ENCODE data around the gene RIOK1.
"Not testable (repeated sequence)": the region's sequence is repeated elsewhere in the genome, so short reads cannot be mapped to it uniquely, and the experiment has no call there.

Gene RIOK1

DNA sequence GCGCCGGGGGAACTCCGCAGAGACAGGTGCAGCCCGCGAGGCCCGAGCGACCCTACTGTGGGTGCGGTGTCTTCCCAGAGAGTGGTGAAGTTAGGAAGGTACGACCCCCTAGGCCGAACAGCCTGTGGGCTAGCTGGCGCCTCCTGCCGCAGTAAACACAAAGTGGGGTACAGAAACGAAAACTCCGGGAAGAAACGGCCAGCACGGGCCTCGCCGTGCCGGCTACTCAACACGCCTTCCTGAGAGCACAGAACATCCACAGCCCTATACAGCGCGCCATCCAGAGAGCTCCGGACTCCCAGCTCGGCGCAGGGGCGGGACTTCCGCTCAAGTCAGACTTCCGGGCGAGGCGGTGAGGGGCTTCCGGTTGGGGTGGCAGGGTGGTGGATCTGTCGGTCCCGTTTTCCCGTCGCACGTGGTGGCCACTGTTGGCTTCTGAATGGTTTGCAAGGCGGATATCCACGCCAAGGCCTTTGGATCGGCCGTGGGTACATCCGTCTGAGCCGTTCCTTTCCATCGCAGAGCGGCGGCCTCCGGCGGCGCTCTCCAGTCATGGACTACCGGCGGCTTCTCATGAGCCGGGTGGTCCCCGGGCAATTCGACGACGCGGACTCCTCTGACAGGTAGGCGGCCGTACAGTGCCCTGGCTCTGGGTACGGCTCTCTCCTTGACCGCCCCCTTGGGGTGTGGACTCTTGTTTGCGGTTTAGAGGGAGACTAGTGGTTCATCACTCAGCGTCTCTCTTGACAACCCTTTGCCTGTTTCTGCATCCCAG lies at the start of gene RIOK1, which contains the start of gene CAGE1:
Gene RIOK1, plus strand, starts transcription at position 358 of the 775 bp plus-strand sequence. Its CDS starts 195 bp downstream, at position 553.
Gene CAGE1, minus strand, starts transcription at position 292 of the 775 bp plus-strand sequence. CDS start 2,569 bp downstream, outside the sequence.
- DNase-seq, result no peak

DNA sequence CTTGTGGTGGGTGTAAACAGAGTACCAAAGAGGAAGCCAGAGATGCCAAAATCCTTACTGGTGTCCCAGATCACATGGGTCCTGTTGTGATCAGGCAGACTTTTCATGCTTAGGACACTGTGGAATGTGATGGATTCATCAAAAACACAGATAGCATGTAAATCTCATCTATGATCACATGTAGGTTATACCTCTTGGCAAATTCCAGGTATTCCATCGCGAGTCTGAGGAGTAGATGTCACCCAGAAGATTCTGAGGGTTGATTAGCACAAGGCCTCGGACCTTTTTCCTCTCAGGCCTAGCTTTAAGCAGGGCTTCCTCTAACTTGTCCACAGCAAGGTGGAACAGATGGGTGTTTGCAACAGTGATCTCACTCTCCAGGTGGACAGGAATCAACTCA lies 48.3 kb upstream of the RIOK1 start:
- no peak for DNase-seq

DNA sequence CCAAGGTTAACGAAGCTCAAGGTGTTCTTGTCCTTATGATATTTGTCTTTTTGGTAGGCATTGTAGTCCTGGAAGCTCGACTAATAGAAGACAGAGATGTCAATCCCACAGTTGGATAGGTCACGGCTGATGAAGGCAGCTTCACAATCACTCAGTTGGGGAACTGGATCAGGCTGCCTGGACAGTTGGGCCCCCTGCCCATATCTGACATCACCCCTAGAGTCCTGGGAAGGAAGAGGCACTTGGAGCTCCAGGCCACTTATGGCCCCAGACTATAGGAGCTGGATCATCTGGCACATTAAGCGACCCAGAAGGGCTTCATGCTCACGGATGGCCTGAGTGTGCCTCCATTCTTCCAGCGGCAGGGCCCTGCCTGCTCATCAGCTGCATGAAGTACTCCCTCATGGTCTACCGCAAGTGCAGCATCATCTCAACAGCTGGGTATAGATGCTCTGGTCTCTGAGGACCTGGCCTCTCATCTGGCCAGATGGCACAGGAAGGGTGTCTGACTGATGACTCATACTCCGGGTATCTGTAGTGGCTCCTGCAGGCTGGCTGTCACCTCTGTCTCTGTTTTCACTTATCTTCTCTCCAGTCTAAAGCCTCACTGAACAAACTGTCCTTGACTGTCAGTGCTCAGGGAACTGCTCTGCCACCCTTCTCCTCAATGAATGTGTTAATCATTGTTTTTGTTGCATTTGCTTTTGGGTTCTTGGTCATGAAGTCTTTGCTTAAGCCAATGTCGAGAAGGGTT lies 47.4 kb upstream of the RIOK1 start:
- DNase-seq, result no peak

DNA sequence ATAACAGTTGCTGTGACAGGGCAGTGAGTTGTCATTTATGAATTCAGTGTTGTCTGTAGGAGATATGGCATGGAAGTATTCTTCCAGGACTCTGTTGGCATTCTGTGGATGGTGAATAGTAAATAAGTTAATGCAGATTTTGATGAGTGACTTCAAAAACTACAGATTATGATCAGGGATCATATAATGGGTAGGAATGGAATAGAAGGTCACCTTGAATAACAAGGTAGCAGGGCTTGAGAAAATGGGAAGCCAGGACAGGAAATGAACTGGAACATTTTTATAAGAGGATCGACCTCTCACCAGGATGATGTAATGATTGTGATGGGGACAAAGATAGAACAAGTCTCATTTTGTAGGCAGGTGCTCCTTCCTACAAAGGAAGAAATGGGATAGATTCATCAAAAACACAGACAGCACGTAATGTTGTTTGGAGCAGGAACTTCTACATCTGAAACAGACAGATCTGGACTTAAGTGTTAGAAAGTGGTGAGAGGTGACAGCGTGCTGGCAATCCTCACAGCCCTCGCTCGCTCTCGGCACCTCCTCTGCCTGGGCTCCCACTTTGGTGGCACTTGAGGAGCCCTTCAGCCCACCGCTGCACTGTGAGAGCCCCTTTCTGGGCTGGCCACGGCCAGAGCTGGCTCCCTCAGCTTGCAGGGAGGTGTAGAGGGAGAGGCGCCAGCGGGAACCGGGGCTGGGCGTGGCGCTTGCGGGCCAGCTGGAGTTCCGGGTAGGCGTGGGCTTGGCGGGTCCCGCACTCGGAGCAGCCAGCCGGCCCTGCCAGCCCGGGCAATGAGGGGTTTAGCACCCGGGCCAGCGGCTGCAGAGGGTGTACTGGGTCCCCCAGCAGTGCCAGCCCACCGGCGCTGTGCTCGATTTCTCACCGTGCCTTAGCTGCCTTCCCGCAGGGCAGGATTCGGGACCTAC lies 45.8 kb upstream of the RIOK1 start:
- no peak for DNase-seq

DNA sequence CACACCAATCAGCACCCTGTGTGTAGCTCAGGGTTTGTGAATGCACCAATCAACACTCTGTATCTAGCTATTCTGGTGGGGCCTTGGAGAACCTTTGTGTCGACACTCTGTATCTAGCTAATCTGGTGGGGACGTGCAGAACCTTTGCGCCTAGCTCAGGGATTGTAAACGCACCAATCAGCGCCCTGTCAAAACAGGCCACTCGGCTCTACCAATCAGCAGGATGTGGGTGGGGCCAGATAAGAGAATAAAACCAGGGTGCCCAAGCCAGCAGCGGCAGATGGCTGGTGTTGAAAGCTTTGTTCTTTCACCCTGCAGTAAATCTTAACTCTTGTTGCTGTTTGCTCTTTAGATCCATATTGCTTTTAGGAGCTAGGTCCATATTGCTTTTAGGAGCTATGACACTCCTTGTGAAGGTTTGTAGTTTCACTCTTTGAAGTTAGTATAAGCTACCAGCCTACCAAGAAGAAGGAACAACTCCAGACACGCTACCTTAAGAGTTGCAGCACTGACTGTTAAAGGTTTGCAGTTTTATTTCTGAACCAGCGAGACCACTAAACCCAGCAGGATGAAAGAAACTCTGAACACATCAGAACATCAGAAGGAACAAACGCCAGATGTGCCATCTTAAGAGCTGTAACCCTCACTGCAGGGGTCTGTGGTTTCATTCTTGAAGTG lies 44.7 kb upstream of the RIOK1 start:
- DNase-seq, result not testable (repeated sequence)

DNA sequence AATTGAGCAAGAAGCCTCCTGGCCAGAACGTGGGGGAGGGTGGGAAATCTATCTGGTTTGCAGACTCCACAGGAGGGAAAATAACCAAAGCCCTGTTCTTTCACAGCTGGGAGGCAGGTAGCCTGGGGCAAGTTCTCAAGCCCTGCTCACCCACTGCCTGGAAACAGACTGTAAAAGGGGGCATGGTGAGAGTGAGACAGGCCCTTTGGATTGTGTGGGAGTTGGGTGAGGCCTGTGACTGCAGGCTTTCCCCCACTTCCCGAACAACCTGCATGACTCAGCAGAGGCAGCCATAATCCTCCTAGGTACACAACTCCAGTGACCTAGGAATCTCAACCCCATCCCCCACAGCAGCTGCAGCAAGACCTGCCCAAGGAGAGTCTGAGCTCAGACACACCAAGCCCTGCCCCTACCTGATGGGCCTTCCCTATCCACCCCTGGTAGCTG lies 42.0 kb upstream of the RIOK1 start:
- not testable (repeated sequence) for DNase-seq

DNA sequence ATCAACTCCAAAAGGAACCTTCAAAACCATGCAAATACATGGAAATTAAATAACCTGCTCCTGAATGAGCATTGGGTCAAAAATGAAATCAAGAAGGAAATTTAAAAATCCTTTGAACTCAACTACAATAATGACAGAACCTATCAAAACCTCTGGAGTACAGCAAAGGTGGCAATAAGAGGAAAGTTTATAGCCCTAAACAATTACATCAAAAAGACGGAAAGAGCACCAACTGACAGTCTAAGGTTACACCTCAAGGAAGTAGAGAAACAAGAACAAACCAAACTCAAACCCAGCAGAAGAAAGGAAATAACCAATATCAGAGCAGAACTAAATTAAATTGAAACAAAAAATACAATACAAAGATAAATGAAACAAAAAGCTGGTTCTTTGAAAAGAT lies 39.0 kb upstream of the RIOK1 start:
- DNase-seq, result not testable (repeated sequence)

DNA sequence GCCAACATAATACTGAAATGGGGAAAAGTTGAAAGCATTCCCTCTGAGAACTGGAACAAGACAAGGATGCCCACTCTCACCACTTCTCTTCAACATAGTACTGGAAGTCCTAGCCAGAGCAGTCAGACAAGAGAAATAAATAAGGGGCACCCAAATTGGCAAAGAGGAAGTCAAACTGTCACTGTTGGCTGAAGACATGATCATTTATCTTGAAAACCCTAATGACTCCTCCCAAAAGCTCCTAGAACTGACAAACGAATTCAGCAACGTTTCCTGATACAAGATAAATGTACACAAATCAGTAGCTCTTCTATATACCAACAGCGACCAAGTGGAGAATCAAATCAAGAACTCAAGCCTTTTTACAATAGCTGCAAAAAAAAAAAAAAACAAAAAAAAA lies 37.7 kb upstream of the RIOK1 start:
- DNase-seq, result not testable (repeated sequence)

DNA sequence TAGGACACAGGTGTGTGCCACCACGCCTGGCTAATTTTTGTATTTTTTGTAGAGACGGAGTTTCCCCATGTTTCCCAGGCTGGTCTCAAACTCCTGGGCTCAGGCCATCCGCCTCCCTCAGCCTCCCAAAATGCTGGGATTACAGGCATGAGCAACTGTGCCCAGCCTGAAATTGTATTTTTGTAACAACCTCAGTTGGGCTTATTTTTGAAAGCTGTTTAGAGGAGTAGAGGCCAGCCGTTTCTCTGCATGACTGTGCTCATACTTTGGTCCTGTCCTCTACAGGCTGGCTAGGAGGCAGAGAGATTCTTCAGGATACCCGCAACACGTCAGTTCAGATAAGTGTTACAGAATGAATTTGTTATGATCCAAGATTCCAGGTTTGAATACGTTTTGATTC lies 22.2 kb upstream of the RIOK1 start:
- DNase-seq, result no peak

DNA sequence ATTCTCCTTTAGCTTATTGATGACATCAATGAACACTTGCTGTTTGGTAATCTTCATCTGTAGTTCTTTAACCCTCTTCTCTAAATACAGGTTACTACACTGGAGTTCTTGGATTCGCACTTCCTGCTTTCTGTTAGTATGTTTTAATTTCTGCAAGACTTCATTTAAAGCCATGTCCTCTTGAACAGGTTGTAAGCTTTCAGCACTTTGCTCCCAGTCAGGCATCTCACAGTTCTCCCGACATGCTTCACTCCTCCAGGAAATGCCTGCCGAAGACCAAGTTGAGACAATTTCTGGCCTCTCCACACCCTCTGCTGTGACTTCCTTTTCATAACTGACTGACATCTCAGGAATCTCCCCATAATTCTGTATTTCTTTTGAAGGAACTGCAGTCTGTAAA lies 15.9 kb upstream of the RIOK1 start:
- DNase-seq, result no peak

DNA sequence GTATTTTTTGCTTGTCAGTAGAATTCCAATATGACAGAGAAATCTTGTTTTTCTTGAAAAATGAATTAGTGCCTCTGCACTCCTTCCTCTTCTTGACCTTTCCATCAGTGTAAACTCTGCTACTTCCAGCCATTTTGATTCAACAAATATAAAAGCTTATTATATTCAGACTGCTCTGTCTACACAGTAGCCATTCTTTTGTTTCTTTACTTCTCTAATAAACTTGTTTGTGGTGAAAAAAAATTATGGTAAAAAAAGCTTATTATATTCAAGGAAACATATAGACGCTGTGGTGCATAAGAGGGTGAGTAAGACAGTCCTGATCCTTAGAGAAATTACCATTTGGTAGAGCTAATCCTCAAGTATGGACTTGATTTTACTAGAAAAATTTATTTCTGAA lies 11.6 kb upstream of the RIOK1 start:
- no peak for DNase-seq

DNA sequence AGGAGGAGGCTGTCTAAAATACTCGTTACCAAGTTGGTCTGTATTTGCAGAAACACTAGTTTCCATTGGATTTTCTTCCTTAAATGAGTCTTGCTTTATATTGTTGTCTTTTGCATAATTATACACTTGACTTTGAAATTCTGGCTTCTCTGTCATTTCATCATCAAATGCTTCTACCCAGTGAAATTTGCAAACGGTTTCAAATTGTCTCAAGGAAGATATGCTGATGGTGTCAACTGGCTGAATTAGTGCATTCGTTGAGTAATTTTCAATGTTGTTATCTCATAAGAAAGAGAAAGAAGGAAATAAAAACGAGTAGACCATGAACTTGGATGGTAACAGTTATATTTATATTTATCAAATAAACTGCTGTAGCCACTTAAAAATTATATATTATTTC lies 10.9 kb upstream of the RIOK1 start:
- DNase-seq, result no peak

DNA sequence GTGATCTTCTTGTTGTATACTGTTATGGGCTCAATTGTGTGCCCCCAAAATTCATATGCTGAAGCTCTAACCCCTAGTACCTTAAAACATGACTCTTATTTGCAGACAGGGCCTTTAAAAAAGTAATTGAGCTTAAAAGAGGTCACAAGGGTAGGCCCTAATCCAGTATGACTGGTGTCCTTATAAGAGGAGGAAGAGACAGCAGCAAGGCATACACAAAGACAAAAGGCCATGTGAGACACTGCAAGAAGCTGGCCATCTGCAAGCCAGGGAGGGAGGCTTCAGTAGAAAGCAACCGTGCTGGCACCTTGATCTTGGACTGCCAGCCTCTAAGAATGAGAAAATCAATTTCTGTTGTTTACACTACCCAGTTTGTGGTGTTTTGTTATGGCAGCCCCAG lies 8.5 kb upstream of the RIOK1 start:
- no peak for DNase-seq

DNA sequence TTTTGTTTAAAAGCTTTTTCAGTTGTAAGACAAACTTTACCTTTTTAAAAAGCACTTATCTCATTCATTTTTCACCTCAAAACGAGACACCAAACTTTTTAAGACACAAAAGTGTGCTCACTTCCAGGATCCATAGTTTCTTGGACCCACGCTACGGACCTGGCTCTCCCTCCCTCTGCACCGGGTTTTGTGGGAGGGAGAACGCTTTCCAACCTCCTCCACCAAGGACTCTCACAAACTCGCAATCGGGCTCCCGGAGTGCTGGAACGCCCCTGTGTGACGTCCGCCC lies 502 bp upstream of the RIOK1 start:
- DNase-seq, result no peak

DNA sequence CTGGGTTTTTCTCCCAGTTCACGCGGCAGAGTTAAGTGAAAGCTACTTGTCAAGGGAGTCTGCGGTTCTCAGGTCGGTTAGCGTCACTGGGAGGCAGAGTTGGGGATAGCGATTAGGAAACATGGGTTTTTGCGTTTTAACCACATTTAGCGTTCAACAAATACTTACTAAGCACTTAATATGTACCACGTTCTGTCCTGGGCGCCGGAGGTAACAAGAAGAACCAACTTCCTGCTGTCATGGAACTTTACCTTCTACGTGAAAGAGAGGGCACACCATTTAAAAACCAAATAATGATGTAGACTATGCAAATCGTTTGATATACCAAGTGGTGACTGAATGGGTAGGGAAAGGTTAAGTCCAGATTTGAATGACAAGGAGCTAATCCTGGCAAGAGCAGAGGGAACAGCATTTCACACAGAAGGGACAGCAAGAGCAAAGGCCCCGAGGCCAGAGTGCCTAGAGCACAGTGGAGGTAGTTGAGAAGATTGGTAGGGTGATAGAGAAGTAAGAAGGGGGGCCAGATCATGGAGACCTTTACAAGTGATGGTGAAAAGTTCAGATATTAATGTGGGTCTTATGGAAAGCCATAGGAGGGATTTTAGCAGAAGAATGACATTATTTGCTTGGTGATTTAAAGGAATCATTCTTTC lies 744 bp downstream of the RIOK1 start:
- DNase-seq, result no peak

DNA sequence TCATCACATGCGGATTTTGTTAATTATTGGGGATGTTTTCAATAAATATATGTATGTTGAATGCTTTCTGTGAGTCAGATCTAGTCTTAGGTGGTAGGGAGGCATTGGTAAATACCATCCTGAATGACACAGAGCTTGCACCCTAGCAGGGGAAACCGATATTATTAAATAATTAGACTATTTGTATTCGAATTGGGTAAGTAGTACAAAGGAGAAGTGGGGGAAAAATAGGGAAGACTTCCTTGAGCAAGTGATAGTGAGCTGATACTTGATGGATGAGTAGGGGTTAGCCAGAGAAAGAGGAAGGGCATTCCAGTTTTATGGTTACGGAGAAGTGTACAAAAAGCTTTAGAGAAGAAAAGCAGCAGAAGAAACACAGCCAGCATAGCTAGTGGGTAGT lies 1.5 kb downstream of the RIOK1 start:
- DNase-seq, result no peak

DNA sequence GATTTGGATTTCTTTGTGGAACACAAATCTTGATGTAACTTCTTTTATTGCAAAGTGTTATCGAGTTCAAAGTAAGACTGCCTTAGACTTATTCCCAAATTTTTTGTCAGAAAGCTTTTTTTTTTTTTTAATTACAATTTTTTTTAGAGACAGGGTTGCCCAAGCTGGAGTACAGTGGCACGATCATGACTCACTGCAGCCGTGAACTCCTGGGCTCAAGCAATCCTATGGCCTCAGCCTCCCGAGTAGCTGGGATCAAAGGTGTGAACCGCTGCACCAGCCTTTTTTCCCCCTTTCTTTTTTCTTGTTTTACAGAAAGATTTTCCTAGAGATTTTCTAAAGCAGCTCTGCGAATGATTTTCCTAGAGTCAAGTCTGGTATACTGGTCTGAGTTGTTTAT lies 2.8 kb downstream of the RIOK1 start:
- no peak for DNase-seq

DNA sequence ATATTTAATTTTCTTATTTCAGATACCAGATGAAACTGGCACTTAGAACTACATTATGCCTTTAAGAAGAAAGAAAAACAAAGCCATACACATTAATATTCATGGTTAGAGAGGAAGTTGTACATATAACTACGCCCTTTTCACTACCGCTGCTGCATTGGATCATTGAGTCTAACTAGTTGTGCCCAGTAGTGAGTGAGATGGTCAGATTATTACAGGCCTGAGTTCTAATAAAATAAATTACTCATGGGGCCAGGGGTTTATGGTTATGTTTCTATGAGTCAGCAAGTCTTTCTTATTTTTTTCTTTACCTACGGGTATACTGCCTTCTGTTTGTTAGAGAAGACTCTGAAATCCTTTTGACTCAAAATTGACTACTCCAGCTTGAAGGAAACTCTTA lies 11.5 kb downstream of the RIOK1 start:
- DNase-seq, result no peak

DNA sequence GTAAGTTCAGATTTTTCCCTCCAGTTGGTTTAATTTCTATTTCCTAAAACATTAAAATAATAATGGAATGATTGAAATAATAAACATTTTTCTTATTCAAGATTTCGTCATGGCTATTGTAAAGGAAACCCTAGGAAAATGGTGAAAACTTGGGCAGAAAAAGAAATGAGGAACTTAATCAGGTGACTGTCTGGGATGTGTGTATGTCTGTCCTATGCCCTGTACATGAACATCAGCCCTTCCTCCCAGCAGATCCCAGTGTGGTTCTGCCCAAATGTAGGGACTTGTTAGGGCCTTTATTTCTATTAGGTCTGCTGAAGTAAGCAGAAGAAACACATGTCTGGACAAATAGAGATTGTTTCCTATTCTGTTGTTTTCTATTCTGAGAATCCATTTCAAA lies 13.1 kb downstream of the RIOK1 start:
- no peak for DNase-seq

DNA sequence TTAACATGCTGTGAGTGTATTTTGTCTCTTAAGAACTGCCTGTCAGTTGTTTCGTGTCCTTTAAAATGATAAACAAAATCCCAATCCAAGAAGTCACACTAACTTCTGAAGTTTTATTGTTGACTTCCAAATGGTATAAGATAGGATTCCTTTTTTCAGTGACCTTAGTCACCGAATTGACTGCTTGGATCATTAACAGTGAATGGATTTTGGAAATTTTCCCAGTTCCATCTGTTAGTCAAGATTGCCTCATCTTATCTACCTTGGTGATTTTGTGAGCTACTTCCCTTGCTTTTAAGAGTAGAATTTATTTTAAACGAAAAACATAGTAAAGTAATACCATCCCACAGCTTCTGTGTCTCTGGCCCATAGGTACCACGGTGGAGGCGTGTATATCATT lies 14.9 kb downstream of the RIOK1 start:
- DNase-seq, result no peak

DNA sequence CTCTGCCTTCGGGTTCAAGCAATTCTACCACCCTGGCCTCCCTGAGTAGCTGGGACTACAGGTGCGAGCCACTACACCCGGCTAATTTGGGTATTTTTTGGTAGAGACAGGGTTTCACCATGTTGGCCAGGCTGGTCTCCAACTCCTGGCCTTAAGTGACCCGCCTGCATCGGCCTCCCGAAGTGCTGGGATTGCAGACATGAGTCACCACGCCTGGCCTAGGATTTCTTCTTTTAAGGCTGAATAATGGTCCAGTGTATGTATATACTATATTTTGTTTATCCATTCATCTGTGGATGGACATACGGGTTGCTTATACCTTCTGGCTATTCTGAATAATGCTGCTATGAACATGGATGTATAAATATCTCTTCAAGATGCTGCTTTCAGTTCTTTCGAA lies 17.1 kb downstream of the RIOK1 start:
- DNase-seq, result no peak

DNA sequence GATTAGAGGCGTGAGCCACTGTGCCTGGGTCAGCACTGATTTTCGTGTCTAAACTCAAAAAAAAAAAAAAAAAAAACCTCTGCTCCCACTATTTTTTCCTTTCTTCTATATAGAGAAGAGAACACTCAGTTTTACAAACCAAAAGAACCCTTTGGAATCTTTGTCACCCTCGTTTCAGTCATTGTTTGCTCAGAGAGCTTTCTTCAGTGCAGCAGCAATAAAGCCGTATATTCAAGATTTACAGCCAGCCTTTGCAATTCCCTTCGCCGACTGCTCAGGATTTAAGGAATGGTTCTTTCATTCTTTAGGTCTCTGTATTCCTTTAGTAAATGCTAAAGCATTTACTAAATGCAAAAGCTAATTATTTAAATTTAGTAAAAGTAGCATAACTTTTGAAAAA lies 20.1 kb downstream of the RIOK1 start:
- DNase-seq, result no peak

All from cortex of kidney (tissue), 1 donor.